ENCODE data around the gene COL6A3.

GRCh38 chr2:237393523-237393922, 20.4 kb downstream of the COL6A3 start:
- no peak for TF ChIP-seq POLR2A (IDR thresholded peaks at IDR 0.05)
- no peak for TF ChIP-seq CTCF (IDR thresholded peaks at IDR 0.05)
